Astrocyte of the cerebellum (primary cell): ENCODE data around the gene MYLK.

Experiments
- DNase-seq: peaks from one replicate; pipeline ENCODE4 v3.0.0-alpha.2; 2011; ENCODE audit warnings: low read depth
- H3K4me3 ChIP-seq: 2 replicates; pipeline ENCODE4 v1.5.1; 2011; ENCODE audit warnings: mild to moderate bottlenecking, low read depth, low read length, moderate library complexity
- in situ Hi-C: cut with HindIII; loops from 2 replicates; pipeline ENCODE4 v1.10.0; 2017; ENCODE audit warnings: low sequenced_read_pairs
- TF ChIP-seq, protein P1 (sequence below): IDR thresholded peaks from 2 replicates; pipeline ENCODE4 v1.5.1; 2012; ENCODE audit warnings: low read length, low read depth, moderate library complexity, mild to moderate bottlenecking; ENCODE audit errors: missing control alignments

MYLK gene

GRCh38 chr3:123660141-123660675 lies 223.9 kb downstream of the MYLK start:
- H3K4me3 ChIP-seq = no peak overlapping the region
- TF ChIP-seq, protein P1, sequence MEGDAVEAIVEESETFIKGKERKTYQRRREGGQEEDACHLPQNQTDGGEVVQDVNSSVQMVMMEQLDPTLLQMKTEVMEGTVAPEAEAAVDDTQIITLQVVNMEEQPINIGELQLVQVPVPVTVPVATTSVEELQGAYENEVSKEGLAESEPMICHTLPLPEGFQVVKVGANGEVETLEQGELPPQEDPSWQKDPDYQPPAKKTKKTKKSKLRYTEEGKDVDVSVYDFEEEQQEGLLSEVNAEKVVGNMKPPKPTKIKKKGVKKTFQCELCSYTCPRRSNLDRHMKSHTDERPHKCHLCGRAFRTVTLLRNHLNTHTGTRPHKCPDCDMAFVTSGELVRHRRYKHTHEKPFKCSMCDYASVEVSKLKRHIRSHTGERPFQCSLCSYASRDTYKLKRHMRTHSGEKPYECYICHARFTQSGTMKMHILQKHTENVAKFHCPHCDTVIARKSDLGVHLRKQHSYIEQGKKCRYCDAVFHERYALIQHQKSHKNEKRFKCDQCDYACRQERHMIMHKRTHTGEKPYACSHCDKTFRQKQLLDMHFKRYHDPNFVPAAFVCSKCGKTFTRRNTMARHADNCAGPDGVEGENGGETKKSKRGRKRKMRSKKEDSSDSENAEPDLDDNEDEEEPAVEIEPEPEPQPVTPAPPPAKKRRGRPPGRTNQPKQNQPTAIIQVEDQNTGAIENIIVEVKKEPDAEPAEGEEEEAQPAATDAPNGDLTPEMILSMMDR = no peak
- in situ Hi-C loops = no loop called here
- no peak for DNase-seq

DNA sequence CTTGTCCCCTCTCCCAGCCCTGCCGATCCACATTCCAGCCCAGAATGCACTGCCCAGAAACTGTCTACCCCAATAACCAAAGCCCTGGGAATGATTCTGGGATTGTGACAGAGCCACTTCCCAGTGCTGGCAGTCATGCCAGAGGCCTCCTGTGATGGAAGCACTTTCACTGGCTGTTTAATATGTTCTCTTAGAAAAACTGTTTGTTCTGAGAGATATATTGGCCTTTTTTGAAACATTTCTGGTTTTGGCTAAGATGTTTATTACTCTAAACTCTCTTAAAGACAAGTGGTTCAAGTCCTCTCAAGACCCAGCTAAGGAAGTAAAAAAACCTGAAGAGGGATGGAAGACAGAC lies 225.3 kb downstream of the MYLK start:
- in situ Hi-C loops = loop anchor here (10.0 kb wide), 1 partner anchor 56 kb away; no protein-coding TSS in a partner anchor
- H3K4me3 ChIP-seq = no peak overlapping the region
- no peak for DNase-seq
- TF ChIP-seq, protein P1 = no peak

DNA sequence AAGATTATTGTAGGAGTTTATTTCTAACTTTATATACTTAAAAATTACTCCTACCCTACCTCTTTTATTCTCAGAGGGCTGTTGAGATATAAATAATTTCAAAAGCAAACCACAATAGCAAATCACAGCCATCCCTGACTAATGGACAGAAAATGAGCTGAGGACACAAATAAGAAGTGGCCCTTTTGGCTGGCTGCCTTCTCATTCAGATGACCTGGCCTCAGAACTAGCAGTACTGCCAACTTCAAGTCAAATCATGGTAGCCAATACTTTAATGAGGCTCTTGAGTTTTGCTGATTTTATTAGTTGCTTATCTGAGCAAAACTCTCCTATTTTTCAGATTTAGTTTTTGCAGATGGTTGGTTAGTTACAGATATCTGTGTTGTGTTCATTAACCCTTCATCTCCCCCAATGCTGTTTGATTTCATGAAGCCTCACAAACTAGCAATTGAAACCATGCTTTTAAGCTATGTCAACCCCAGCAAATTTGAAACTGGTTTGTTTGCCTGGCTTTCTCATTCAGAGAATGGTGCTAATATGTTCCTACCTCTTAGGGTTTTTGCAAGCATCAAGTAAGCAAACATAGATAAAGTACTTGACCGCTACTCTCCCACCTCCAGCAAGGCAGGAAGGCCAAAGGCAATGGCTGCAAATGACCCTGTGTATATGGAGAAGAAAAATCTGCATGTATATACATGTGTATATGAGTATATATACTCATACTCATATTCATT lies 225.8 kb downstream of the MYLK start:
- no peak overlapping the region for H3K4me3 ChIP-seq
- TF ChIP-seq, protein P1 = no peak
- in situ Hi-C loops = loop anchor here (10.0 kb wide), 1 partner anchor 57 kb away; no protein-coding TSS in a partner anchor
- DNase-seq = peak; percentile 68

- TF ChIP-seq, protein P1 = no peak
- H3K4me3 ChIP-seq = no peak overlapping the region
- DNase-seq = no peak
- in situ Hi-C loops = loop anchor here (10.0 kb wide), 1 partner anchor 57 kb away; no protein-coding TSS in a partner anchor
Observed at GRCh38 chr3:123657568-123657967, 226.6 kb downstream of the MYLK start.

DNA sequence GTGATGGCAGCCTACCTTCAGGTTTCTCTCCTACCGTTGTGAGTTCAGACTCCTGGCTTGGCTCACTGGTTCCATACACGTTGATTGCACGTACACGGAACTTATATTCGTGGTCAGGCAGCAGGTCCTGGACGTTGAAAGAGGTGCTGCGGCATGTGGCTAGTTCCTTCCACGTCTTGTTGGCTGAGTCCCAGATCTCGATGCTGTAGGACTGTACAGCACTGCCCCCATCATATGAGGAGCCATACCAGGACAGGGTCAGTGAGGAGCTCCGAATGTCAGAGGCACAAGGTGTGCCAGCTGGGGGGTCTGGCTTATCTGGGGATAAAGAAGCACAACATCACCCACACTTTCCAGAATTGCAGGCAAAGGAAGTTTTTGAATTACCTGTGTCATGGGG lies 227.0 kb downstream of the MYLK start:
- H3K4me3 ChIP-seq = no peak overlapping the region
- TF ChIP-seq, protein P1 = no peak
- DNase-seq = no peak
- in situ Hi-C loops = loop anchor here (10.0 kb wide), 1 partner anchor 58 kb away; no protein-coding TSS in a partner anchor

GRCh38 chr3:123656691-123657090 lies 227.4 kb downstream of the MYLK start:
- H3K4me3 ChIP-seq = no peak overlapping the region
- DNase-seq = no peak
- TF ChIP-seq, protein P1 = no peak
- in situ Hi-C loops = loop anchor here (10.0 kb wide), 1 partner anchor 58 kb away; no protein-coding TSS in a partner anchor
